Testis (tissue), 3 donors: ENCODE results near the gene ITGB3BP. TPM values are rescaled to one million over a fixed set of nuclear protein-coding genes. Genes with fewer than 3 reads are reported as not detected.

Experiments used
- DNase-seq: peaks from one replicate; pipeline ENCODE4 v3.0.0-alpha.2; 2019
- H3K27ac ChIP-seq, 2 donors: fragments of 200-600 bp; sonication (generic); one replicate each; pipeline ENCODE4 v1.5.1; 2019
- H3K27me3 ChIP-seq: fragments of 200-600 bp; sonication (generic); one replicate; pipeline ENCODE4 v1.5.1; 2019
- H3K36me3 ChIP-seq: fragments of 200-600 bp; sonication (generic); one replicate; pipeline ENCODE4 v1.5.1; 2017; ENCODE audit warnings: low read depth; ENCODE audit errors: missing control alignments
- H3K4me1 ChIP-seq: fragments of 200-600 bp; sonication (generic); one replicate; pipeline ENCODE4 v1.5.1; 2019
- H3K4me3 ChIP-seq, 2 donors: fragments of 200-600 bp; sonication (generic); one replicate each; pipeline ENCODE4 v1.5.1; 2017 to 2019
- H3K9me3 ChIP-seq: fragments of 200-600 bp; sonication (generic); one replicate; pipeline ENCODE4 v1.5.1; 2017
- CTCF ChIP-seq, 3 experiments: fragments of 450-650 bp in 2 of 3; fragments of 200-600 bp in 1 of 3; sonication (generic) in 1 of 3; IDR thresholded peaks; one replicate each; pipeline ENCODE4 v1.5.1; 2016 to 2019; ENCODE audit warnings: antibody characterized with exemption in 3 of 3, mild to moderate bottlenecking in 2 of 3, moderate library complexity in 1 of 3
- POLR2A ChIP-seq: fragments of 450-650 bp; IDR thresholded peaks from one replicate; pipeline ENCODE4 v1.6.1; 2017; ENCODE audit warnings: antibody characterized with exemption, mild to moderate bottlenecking, moderate library complexity
- WGBS, 2 donors: methylation state at CpG; one replicate each; pipeline ENCODE4 v1.1.5; 2018; 5-methylcytosine and 5-hydroxymethylcytosine counted together
- intact Hi-C: fragments of 100-400 bp; cut with DNase I; formaldehyde crosslinking; loops from one replicate; pipeline ENCODE4 v1.15.1; 2023; ENCODE audit warnings: low total_unique reads
- polyA plus RNA-seq: library from polyadenylated mRNA; stranded (reverse); fragments of 350-450 nt; fragmentation: Illumina TruSeq; extraction: RNeasy Lipid Tissue Mini Kit (QIAGEN cat#74804); gene quantifications from one replicate; pipeline ENCODE4 v1.2.3, GENCODE V29; 2014; ENCODE audit warnings: low read depth, low replicate concordance; ENCODE audit not compliant: insufficient read depth
- total RNA-seq, 2 donors: library from RNA; depleted of rRNA; stranded (reverse); fragments of >200 nt; gene quantifications; one replicate each; pipeline ENCODE4 v1.2.3, GENCODE V29; 2016

The ITGB3BP gene
- total and polyA plus RNA-seq, 3 donors from 2014 or later = 21.7 to 43.0 (median 32.9) TPM

GRCh38 chr1:63534406-63534805, 11.4 kb upstream of the ITGB3BP start:
- DNase-seq = no peak
- no peaks in the 10 kb centered on the region for H3K9me3 ChIP-seq
- no peaks in the 10 kb centered on the region for H3K27me3 ChIP-seq
- no peaks in the 10 kb centered on the region for H3K36me3 ChIP-seq
- TF ChIP-seq CTCF (IDR thresholded peaks at IDR 0.05) (no peak), POLR2A (no peak)
- intact Hi-C loops = no loop called here
- no peak overlapping the region for H3K27ac ChIP-seq
- no peaks in the 10 kb centered on the region for H3K4me1 ChIP-seq
- H3K4me3 ChIP-seq = no peak overlapping the region

GRCh38 chr1:63533931-63534330, 10.9 kb upstream of the ITGB3BP start:
- Histone ChIP-seq H3K27me3 (no peaks in the 10 kb centered on the region), H3K9me3 (no peaks in the 10 kb centered on the region), H3K4me3 (no peak overlapping the region), H3K36me3 (no peaks in the 10 kb centered on the region), H3K27ac (no peak overlapping the region), H3K4me1 (no peaks in the 10 kb centered on the region)
- intact Hi-C loops = no loop called here
- no peak for DNase-seq
- no peak for TF ChIP-seq POLR2A
- WGBS, 2 donors = 90 to 91% methylated on average over 1 of the region's 1 CpG

- TF ChIP-seq POLR2A (no peak), CTCF (IDR thresholded peaks at IDR 0.05) (no peak)
- no peak overlapping the region for H3K27ac ChIP-seq
- intact Hi-C loops = no loop called here
- no peaks in the 10 kb centered on the region for H3K27me3 ChIP-seq
- no peaks in the 10 kb centered on the region for H3K4me1 ChIP-seq
- no peaks in the 10 kb centered on the region for H3K9me3 ChIP-seq
- no peak for DNase-seq
- 91 to 93% methylated on average over 1 of the region's 1 CpG for WGBS, 2 donors
- no peaks in the 10 kb centered on the region for H3K36me3 ChIP-seq
- no peak overlapping the region for H3K4me3 ChIP-seq
Observed at GRCh38 chr1:63532727-63533126, 9.7 kb upstream of the ITGB3BP start.

GRCh38 chr1:63524201-63524600, 1.2 kb upstream of the ITGB3BP start:
- no peak for DNase-seq
- peaks cover 11% of the 10 kb centered on the region for H3K4me1 ChIP-seq
- H3K27me3 ChIP-seq = no peaks in the 10 kb centered on the region
- H3K4me3 ChIP-seq = peak overlapping the region; percentile 57 to 84
- TF ChIP-seq POLR2A = no peak
- TF ChIP-seq CTCF (IDR thresholded peaks at IDR 0.05) = no peak
- H3K9me3 ChIP-seq = no peaks in the 10 kb centered on the region
- intact Hi-C loops = no loop called here
- WGBS, 2 donors = 21 to 33% methylated on average over 3 of the region's 3 CpGs
- peak overlapping the region; percentile 93 for H3K27ac ChIP-seq
- no peaks in the 10 kb centered on the region for H3K36me3 ChIP-seq

- peak; percentile 18 for DNase-seq
Observed at GRCh38 chr1:63523738-63524137, 713 bp upstream of the ITGB3BP start.

GRCh38 chr1:63516629-63517028, 6.4 kb downstream of the ITGB3BP start:
- Histone ChIP-seq H3K9me3 (no peaks in the 10 kb centered on the region), H3K4me1 (no peaks in the 10 kb centered on the region), H3K27ac (no peak overlapping the region), H3K27me3 (no peaks in the 10 kb centered on the region), H3K36me3 (no peaks in the 10 kb centered on the region), H3K4me3 (no peak overlapping the region)
- TF ChIP-seq CTCF (IDR thresholded peaks at IDR 0.05) (no peak), POLR2A (no peak)
- WGBS, 2 donors = 90 to 96% methylated on average over 2 of the region's 2 CpGs
- DNase-seq = no peak
- intact Hi-C loops = no loop called here

More at GRCh38 chr1:63523738-63524137, 713 bp upstream of the ITGB3BP start:
- Histone ChIP-seq H3K4me1 (peaks cover 11% of the 10 kb centered on the region), H3K27me3 (no peaks in the 10 kb centered on the region), H3K36me3 (no peaks in the 10 kb centered on the region), H3K27ac (peak overlapping the region; percentile 93), H3K9me3 (no peaks in the 10 kb centered on the region), H3K4me3 (peak overlapping the region; percentile 57 to 84)
- no peak for TF ChIP-seq POLR2A
- WGBS, 2 donors = 1% methylated on average over 11 of the region's 11 CpGs
- intact Hi-C loops = no loop called here
